ENCODE results near the gene TESK2.

TESK2 gene

GRCh38 chr1:45510972-45511527 is 20.1 kb upstream of the TESK2 start:
- H3K4me1 ChIP-seq (ENCODE audit: control insufficient read depth in 1 of 2, insufficient read depth in 1 of 2, low read depth in 1 of 2, low read length in 1 of 2) = no peaks in the 10 kb centered on the region
- no peaks in the 10 kb centered on the region for H3K27me3 ChIP-seq
- no peak for TF ChIP-seq CTCF (IDR thresholded peaks at IDR 0.05)
- H3K9me3 ChIP-seq = no peaks in the 10 kb centered on the region
- no peak overlapping the region for H3K4me3 ChIP-seq (ENCODE audit: low read depth in 1 of 2, low read length in 1 of 2)
- H3K27ac ChIP-seq = no peak overlapping the region
- no peaks in the 10 kb centered on the region for H3K36me3 ChIP-seq

- H3K4me1 ChIP-seq (ENCODE audit: control insufficient read depth in 1 of 2, insufficient read depth in 1 of 2, low read depth in 1 of 2, low read length in 1 of 2) = no peaks in the 10 kb centered on the region
- TF ChIP-seq CTCF (IDR thresholded peaks at IDR 0.05) = no peak
- no peak overlapping the region for H3K4me3 ChIP-seq (ENCODE audit: low read depth in 1 of 2, low read length in 1 of 2)
- no peaks in the 10 kb centered on the region for H3K36me3 ChIP-seq
- no peak overlapping the region for H3K27ac ChIP-seq
- H3K27me3 ChIP-seq = no peaks in the 10 kb centered on the region
- H3K9me3 ChIP-seq = no peaks in the 10 kb centered on the region
Observed at GRCh38 chr1:45510036-45510971, 19.3 kb upstream of the TESK2 start.

- H3K27ac ChIP-seq = no peak overlapping the region
Observed at GRCh38 chr1:45508295-45509151, 17.6 kb upstream of the TESK2 start.

GRCh38 chr1:45507893-45508292 is 16.9 kb upstream of the TESK2 start:
- no peaks in the 10 kb centered on the region for H3K27me3 ChIP-seq
- no peak for TF ChIP-seq CTCF (IDR thresholded peaks at IDR 0.05)
- no peaks in the 10 kb centered on the region for H3K4me1 ChIP-seq (ENCODE audit: control insufficient read depth in 1 of 2, insufficient read depth in 1 of 2, low read depth in 1 of 2, low read length in 1 of 2)
- H3K9me3 ChIP-seq = no peaks in the 10 kb centered on the region
- no peaks in the 10 kb centered on the region for H3K36me3 ChIP-seq
- no peak overlapping the region for H3K27ac ChIP-seq
- H3K4me3 ChIP-seq (ENCODE audit: low read depth in 1 of 2, low read length in 1 of 2) = no peak overlapping the region

More at GRCh38 chr1:45508295-45509151, 17.6 kb upstream of the TESK2 start:
- no peak for TF ChIP-seq CTCF (IDR thresholded peaks at IDR 0.05)
- no peaks in the 10 kb centered on the region for H3K4me1 ChIP-seq (ENCODE audit: control insufficient read depth in 1 of 2, insufficient read depth in 1 of 2, low read depth in 1 of 2, low read length in 1 of 2)
- H3K9me3 ChIP-seq = no peaks in the 10 kb centered on the region
- H3K36me3 ChIP-seq = no peaks in the 10 kb centered on the region
- no peaks in the 10 kb centered on the region for H3K27me3 ChIP-seq
- no peak overlapping the region for H3K4me3 ChIP-seq (ENCODE audit: low read depth in 1 of 2, low read length in 1 of 2)

GRCh38 chr1:45507195-45507594 is 16.2 kb upstream of the TESK2 start:
- no peak for TF ChIP-seq CTCF (IDR thresholded peaks at IDR 0.05)
- Histone ChIP-seq H3K27ac (no peak overlapping the region), H3K36me3 (no peaks in the 10 kb centered on the region), H3K27me3 (no peaks in the 10 kb centered on the region), H3K4me1 (ENCODE audit: control insufficient read depth in 1 of 2, insufficient read depth in 1 of 2, low read depth in 1 of 2, low read length in 1 of 2) (no peaks in the 10 kb centered on the region), H3K9me3 (no peaks in the 10 kb centered on the region), H3K4me3 (ENCODE audit: low read depth in 1 of 2, low read length in 1 of 2) (no peak overlapping the region)

All from neutrophil (primary cell).